IPS DF 6.9 (cell line): ENCODE measurements around the gene DNAJB8.

Experiments
- DNase-seq: peaks from one replicate; pipeline ENCODE4 v3.0.0-alpha.2; 2013; ENCODE audit warnings: low read depth, low spot score
- H3K27ac ChIP-seq: one replicate; pipeline ENCODE4 v1.5.1; 2013; ENCODE audit warnings: low read length, control low read depth
- H3K27me3 ChIP-seq: 2 replicates; pipeline ENCODE4 v1.6.1; 2013; ENCODE audit warnings: mild to moderate bottlenecking, low read length; ENCODE audit not compliant: control insufficient read depth, insufficient read depth
- H3K36me3 ChIP-seq: 2 replicates; pipeline ENCODE4 v1.6.1; 2013; ENCODE audit warnings: low read length; ENCODE audit not compliant: control insufficient read depth, insufficient read depth
- H3K4me1 ChIP-seq: 2 replicates; pipeline ENCODE4 v1.6.1; 2013; ENCODE audit warnings: low read length; ENCODE audit not compliant: control insufficient read depth, insufficient read depth
- H3K4me3 ChIP-seq: 2 replicates; pipeline ENCODE4 v1.5.1; 2013; ENCODE audit warnings: mild to moderate bottlenecking, low read length
- H3K9me3 ChIP-seq: 2 replicates; pipeline ENCODE4 v1.6.1; 2013; ENCODE audit warnings: low read length, inconsistent platforms; ENCODE audit not compliant: control insufficient read depth, insufficient read depth
- WGBS: extraction: QIAGEN DNeasy Blood & Tissue Kit; methylation state at CpG from one replicate; pipeline ENCODE4 v1.1.7; 2013; ENCODE audit warnings: mixed read lengths, missing lambda C conversion rate; ENCODE audit not compliant: insufficient read length, insufficient coverage; 5-methylcytosine and 5-hydroxymethylcytosine counted together

The DNAJB8 gene

DNA sequence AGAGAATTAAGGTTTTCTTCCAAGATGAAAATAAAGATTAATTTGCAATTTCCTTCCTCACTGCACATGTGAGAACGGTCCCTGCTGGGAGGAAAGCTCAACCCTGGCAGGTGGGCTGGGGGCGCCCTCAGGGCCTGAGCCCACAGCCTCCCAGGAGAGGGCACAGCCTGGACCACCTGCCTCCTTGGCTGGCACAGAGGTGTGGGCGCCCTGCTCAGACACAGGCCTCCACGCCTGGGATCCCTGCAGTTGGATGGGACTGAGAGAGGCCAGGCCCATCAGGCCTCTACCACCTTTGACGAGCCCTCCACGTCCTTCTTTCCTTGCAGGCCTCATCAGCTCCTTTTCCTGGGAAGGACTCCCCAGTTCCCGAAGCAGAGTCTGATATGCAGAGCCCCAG is 46.4 kb downstream of the DNAJB8 start:
- DNase-seq: no peak
- Histone ChIP-seq H3K36me3 (no peaks in the 10 kb centered on the region), H3K9me3 (no peaks in the 10 kb centered on the region), H3K27ac (no peak overlapping the region), H3K4me1 (peaks cover 1% of the 10 kb centered on the region; the same call in 1 of the 2 replicates), H3K4me3 (no peak overlapping the region), H3K27me3 (no peaks in the 10 kb centered on the region)
- no CpG with 5 or more reads among the region's 7 CpGs for WGBS

- no peak for DNase-seq
- Histone ChIP-seq H3K4me1 (peaks cover 1% of the 10 kb centered on the region; the same call in 1 of the 2 replicates), H3K4me3 (no peak overlapping the region), H3K9me3 (no peaks in the 10 kb centered on the region), H3K27ac (no peak overlapping the region), H3K36me3 (no peaks in the 10 kb centered on the region), H3K27me3 (no peaks in the 10 kb centered on the region)
- no CpG with 5 or more reads among the region's 4 CpGs for WGBS
These were observed 47.4 kb downstream of the DNAJB8 start for GRCh38 chr3:128419311-128419710.

GRCh38 chr3:128418900-128419299 is 47.8 kb downstream of the DNAJB8 start:
- H3K27me3 ChIP-seq: no peaks in the 10 kb centered on the region
- no CpG with 5 or more reads among the region's 2 CpGs for WGBS
- no peak for DNase-seq
- H3K36me3 ChIP-seq: no peaks in the 10 kb centered on the region
- no peak overlapping the region for H3K4me3 ChIP-seq
- peaks cover 1% of the 10 kb centered on the region; the same call in 1 of the 2 replicates for H3K4me1 ChIP-seq
- H3K9me3 ChIP-seq: no peaks in the 10 kb centered on the region
- H3K27ac ChIP-seq: no peak overlapping the region

- no peak overlapping the region for H3K27ac ChIP-seq
- no CpG with 5 or more reads among the region's 12 CpGs for WGBS
- no peaks in the 10 kb centered on the region for H3K9me3 ChIP-seq
- no peaks in the 10 kb centered on the region for H3K27me3 ChIP-seq
- no peak overlapping the region for H3K4me3 ChIP-seq
- H3K36me3 ChIP-seq: no peaks in the 10 kb centered on the region
- no peak for DNase-seq
- H3K4me1 ChIP-seq: peaks cover 8% of the 10 kb centered on the region
These were observed 50.0 kb downstream of the DNAJB8 start for GRCh38 chr3:128416578-128417211.

DNA sequence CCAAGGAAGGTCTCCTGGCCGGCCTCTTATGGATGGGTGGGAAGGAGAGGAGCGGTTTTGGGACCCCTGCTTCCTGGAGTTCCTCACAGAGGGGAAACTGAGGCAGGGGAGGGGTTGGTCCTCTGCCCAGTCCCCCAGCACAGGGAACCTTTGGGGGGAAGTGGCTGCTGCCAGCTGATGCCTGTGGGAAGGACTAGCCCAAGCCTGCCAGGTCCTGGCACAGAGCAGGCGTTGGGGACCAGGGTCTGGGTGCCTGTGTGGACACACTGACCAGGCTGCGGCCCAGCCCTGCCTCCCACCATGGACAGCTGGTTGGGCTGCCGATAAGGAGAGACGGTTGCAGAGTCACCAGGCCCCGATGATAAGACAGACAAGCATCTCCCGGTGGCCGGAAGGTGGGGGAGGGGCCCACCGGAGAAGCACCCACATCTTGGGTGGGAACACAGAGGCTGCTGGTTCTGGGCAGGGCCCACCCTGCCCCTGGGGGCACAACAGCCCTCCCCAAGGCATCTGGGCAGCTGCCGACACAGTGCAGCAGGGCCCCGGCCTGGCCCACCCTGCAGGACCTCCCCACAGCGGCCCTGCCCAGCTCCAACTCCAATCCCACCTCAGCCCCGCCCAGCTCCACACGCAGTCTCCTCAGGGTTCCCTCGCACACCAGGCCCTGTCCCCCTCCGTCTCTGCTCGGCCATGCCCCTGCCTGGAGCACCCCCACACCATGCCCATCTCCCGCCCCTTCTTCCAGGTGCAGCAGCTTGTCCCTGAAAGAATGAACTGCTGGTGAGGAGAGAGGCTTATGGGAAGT is 50.7 kb downstream of the DNAJB8 start:
- no peaks in the 10 kb centered on the region for H3K27me3 ChIP-seq
- H3K9me3 ChIP-seq: no peaks in the 10 kb centered on the region
- H3K27ac ChIP-seq: no peak overlapping the region
- peaks cover 8% of the 10 kb centered on the region for H3K4me1 ChIP-seq
- WGBS: no CpG with 5 or more reads among the region's 19 CpGs
- H3K36me3 ChIP-seq: no peaks in the 10 kb centered on the region
- DNase-seq: no peak
- no peak overlapping the region for H3K4me3 ChIP-seq

GRCh38 chr3:128415200-128415772 is 51.4 kb downstream of the DNAJB8 start:
- Histone ChIP-seq H3K4me1 (peaks cover 8% of the 10 kb centered on the region), H3K36me3 (no peaks in the 10 kb centered on the region), H3K9me3 (no peaks in the 10 kb centered on the region), H3K27ac (no peak overlapping the region), H3K4me3 (no peak overlapping the region), H3K27me3 (no peaks in the 10 kb centered on the region)
- no CpG with 5 or more reads among the region's 16 CpGs for WGBS
- no peak for DNase-seq

DNA sequence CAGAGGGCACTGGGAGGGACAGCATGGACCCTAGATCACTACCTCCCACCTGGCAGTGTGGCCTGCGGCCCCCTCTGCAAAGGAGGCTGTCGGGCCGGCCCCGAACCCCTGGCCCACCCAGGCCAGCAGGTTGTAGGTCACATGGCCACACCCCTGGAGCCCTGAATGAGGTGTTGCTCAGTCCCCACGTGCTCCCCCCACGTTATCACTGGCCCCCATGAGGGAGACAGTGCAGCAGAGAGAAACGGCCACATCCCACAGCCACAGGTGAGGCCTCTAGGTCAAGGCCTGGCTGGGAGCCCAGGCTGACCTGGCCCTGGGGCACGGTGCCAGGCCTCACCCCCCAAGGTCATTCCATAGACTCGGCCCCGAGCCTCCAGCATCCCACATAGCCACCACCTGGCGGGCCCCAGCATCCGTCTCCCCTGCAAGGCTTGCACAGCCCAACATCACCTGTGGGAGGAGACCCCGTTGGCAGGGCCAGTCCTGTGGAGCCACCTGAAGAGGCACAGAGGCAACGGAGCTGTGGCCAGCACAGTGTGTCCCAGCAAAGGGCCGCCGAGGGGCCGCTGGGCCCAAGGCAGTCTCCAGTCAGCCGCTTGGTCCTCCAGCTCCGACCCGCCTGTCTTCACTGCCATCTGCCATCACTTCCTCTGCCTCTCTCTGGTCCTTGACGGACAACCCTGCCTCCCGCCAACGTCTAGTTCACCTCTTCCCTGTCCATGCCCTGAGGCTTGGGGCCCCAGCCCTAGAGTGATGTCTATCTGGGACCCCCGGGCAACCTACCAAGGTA is 53.1 kb downstream of the DNAJB8 start:
- H3K4me1 ChIP-seq: peaks cover 7% of the 10 kb centered on the region; the same call in 1 of the 2 replicates
- WGBS: no CpG with 5 or more reads among the region's 24 CpGs
- no peak overlapping the region for H3K27ac ChIP-seq

DNA sequence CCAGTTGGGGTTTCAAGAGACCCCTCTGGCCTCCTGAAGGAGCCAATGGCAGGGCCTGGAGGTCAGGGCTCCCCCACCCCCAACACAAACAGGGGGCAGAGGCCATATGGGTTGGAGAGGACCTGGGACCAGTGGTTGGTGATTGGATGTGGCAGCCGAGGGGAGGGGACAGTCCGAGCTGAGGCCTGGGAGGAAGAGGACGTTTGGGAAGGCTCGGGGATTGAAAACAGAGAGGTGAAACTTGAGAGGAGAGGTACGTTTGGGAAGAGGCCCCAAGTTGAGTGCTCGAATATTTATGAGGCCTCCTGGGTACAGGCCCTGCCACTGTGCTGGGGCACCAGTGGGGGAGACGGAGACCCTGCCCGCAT is 53.7 kb downstream of the DNAJB8 start:
- H3K9me3 ChIP-seq: no peaks in the 10 kb centered on the region
- no peaks in the 10 kb centered on the region for H3K27me3 ChIP-seq
- H3K4me3 ChIP-seq: no peak overlapping the region
- H3K27ac ChIP-seq: no peak overlapping the region
- H3K4me1 ChIP-seq: peaks cover 7% of the 10 kb centered on the region; the same call in 1 of the 2 replicates
- WGBS: no CpG with 5 or more reads among the region's 8 CpGs
- DNase-seq: no peak
- H3K36me3 ChIP-seq: no peaks in the 10 kb centered on the region

More for the DNA sequence above, 53.1 kb downstream of the DNAJB8 start:
- Histone ChIP-seq H3K27me3 (no peaks in the 10 kb centered on the region), H3K36me3 (no peaks in the 10 kb centered on the region), H3K9me3 (no peaks in the 10 kb centered on the region), H3K4me3 (no peak overlapping the region)
- DNase-seq: no peak
